Naive thymus-derived CD4-positive, alpha-beta T cell (primary cell): ENCODE data around the gene BCOR. TPM values are rescaled to one million over a fixed set of nuclear protein-coding genes. Genes with fewer than 3 reads are reported as not detected.
A peak's percentile ranks its signal among the peaks of the same experiment; 100 is the strongest.

Source experiments
- ATAC-seq: fragments of 150-1000 bp; cut with Tn5 transposase; 2 replicates; pipeline ENCODE4 v1.10.0; 2021; ENCODE audit warnings: mild to moderate bottlenecking, moderate library complexity
- CTCF ChIA-PET: fragments of 350-600 bp; sonication (Branson Sonifier 250); formaldehyde crosslinking; loops from one replicate; lab custom pipeline; 2021; ENCODE audit warnings: antibody characterized with exemption; lab: Charles Lee
- POLR2A ChIA-PET: fragments of 350-600 bp; sonication (Branson Sonifier 250); formaldehyde crosslinking; loops from one replicate; lab custom pipeline; 2021; ENCODE audit warnings: antibody characterized with exemption, inconsistent platforms; lab: Charles Lee
- DNase-seq, 9 donors: peaks; one replicate each; pipeline versions ENCODE4 v3.0.0 to v3.0.0-alpha.2; 2020 to 2022; ENCODE audit warnings: mixed read lengths in 1 of 9
- H3K27ac ChIP-seq: one replicate; pipeline ENCODE4 v1.7.0; 2013; ENCODE audit warnings: mild to moderate bottlenecking, low read depth, low read length, moderate library complexity
- H3K27me3 ChIP-seq, 2 donors: one replicate each; pipeline ENCODE4 v1.7.0; 2013; ENCODE audit warnings: low read length in 2 of 2, mild to moderate bottlenecking in 2 of 2, moderate library complexity in 2 of 2; ENCODE audit not compliant: control insufficient read depth in 2 of 2, insufficient read depth in 2 of 2
- H3K36me3 ChIP-seq, 3 experiments: 1 replicate in 2 of 3; 2 replicates in 1 of 3; pipeline ENCODE4 v1.7.0; 2013; ENCODE audit warnings: low read length in 3 of 3, mild to moderate bottlenecking in 3 of 3, moderate library complexity in 1 of 3; ENCODE audit not compliant: insufficient read depth in 3 of 3, control insufficient read depth in 2 of 3
- H3K4me1 ChIP-seq, 2 donors: one replicate each; pipeline ENCODE4 v1.7.0; 2013; ENCODE audit warnings: low read length in 2 of 2, mild to moderate bottlenecking in 2 of 2, moderate library complexity in 1 of 2; ENCODE audit not compliant: control insufficient read depth in 2 of 2, insufficient read depth in 2 of 2
- H3K4me3 ChIP-seq: 2 replicates; pipeline ENCODE4 v1.7.0; 2013; ENCODE audit warnings: mild to moderate bottlenecking, low read length
- H3K9me3 ChIP-seq, 3 experiments: 1 replicate in 2 of 3; 2 replicates in 1 of 3; pipeline ENCODE4 v1.7.0; 2013; ENCODE audit warnings: low read length in 3 of 3; ENCODE audit not compliant: control insufficient read depth in 2 of 3
- H3K27ac Mint-ChIP-seq, 9 donors: one replicate each; pipeline ENCODE4 v1.8.0; 2020 to 2022; ENCODE audit warnings: mixed read lengths in 9 of 9, mild to moderate bottlenecking in 8 of 9, moderate library complexity in 5 of 9, inconsistent platforms in 2 of 9
- H3K27me3 Mint-ChIP-seq, 5 donors: one replicate each; pipeline ENCODE4 v1.8.0; 2021 to 2022; ENCODE audit warnings: mixed read lengths in 5 of 5, mild to moderate bottlenecking in 1 of 5
- H3K36me3 Mint-ChIP-seq, 5 donors: one replicate each; pipeline ENCODE4 v1.8.0; 2020 to 2022; ENCODE audit warnings: mixed read lengths in 5 of 5, mild to moderate bottlenecking in 3 of 5, inconsistent platforms in 1 of 5
- H3K4me1 Mint-ChIP-seq, 7 donors: one replicate each; pipeline ENCODE4 v1.8.0; 2020 to 2022; ENCODE audit warnings: mixed read lengths in 7 of 7, mild to moderate bottlenecking in 3 of 7, inconsistent platforms in 1 of 7
- H3K4me3 Mint-ChIP-seq, 10 donors: one replicate each; pipeline ENCODE4 v1.8.0; 2020 to 2022; ENCODE audit warnings: mild to moderate bottlenecking in 10 of 10, mixed read lengths in 10 of 10, moderate library complexity in 6 of 10, inconsistent platforms in 2 of 10
- H3K9me3 Mint-ChIP-seq, 11 donors: one replicate each; pipeline ENCODE4 v1.8.0; 2020 to 2022; ENCODE audit warnings: mixed read lengths in 11 of 11, mild to moderate bottlenecking in 4 of 11, inconsistent platforms in 1 of 11, moderate library complexity in 1 of 11
- intact Hi-C, 2 donors: fragments of 100-400 bp; cut with micrococcal nuclease; formaldehyde crosslinking; loops; one replicate each; pipeline ENCODE4 v1.15.1; 2023
- polyA plus RNA-seq, 2 donors: library from polyadenylated mRNA; unstranded; fragments of 300-500 nt; fragmentation: Illumina TruSeq; gene quantifications; one replicate each; pipeline ENCODE4 v1.2.3, GENCODE V29; 2021
- total RNA-seq, 6 experiments: library from RNA in 5 of 6; stranded (reverse) in 5 of 6; gene quantifications; 1 replicate in 5 of 6; 2 replicates in 1 of 6; pipeline ENCODE4 v1.2.3 and lab custom pipeline; 2021 to 2026

BCOR gene
- total and polyA plus RNA-seq, 7 experiments from 2014 or later, result 3.8 to 55.2 (median 24.3) TPM

DNA sequence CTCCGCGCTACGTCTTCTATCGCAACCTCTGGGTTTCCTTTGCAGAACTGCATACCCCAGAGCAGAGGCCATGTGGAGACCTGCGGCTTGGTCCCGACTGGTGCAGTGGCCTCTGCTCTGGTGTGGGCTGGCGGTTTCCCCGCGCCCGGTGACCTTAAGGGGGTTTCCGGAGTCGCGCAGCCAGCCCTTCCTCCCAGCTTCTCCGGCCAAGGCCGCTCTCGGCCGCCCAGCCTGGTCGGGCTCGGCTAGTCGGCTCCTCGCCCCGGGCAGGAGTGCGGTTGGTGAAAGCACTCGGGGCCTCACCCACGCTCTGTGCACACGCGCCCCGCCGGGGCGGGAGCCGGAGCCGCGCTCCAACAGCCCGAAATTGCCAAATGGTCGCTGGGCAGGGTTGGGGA, 84.9 kb downstream of the BCOR start:
- ChIA-PET POLR2A (interaction anchor here (0.5 to 1.6 kb wide), 5 partner anchors 9 to 164 kb away, joined by 3 to 6 read pairs (median 3); partner anchors contain the start of gene BCOR), CTCF (no interaction called here)
- DNase-seq, result peak in 2 of 9 donors; percentile 8 to 48
- H3K4me3 Mint-ChIP-seq, result peak overlapping the region; percentile 71 to 87 (median 76)
- intact Hi-C loops, result loop anchor here (1.0 to 5.0 kb wide), 6 partner anchors 54 to 196 kb away; partner anchors contain the start of gene BCOR (in 2 of the 2)
- H3K36me3 Mint-ChIP-seq, result peaks cover 0 to 3% (median 0%) of the 10 kb centered on the region in 5 donors
- H3K4me1 Mint-ChIP-seq, result peaks cover 5 to 35% (median 24%) of the 10 kb centered on the region in 7 donors
- ATAC-seq, result peak; percentile 18
- Histone ChIP-seq H3K4me3 (peak overlapping the region; percentile 51), H3K27me3 (no peaks in the 10 kb centered on the region), H3K9me3 (peaks cover 0 to 6% (median 0%) of the 10 kb centered on the region in 3 experiments), H3K4me1 (peaks cover 0 to 31% of the 10 kb centered on the region in 2 donors), H3K36me3 (no peaks in the 10 kb centered on the region), H3K27ac (no peak overlapping the region)
- peaks cover under 1 to 28% (median 2%) of the 10 kb centered on the region in 5 donors for H3K27me3 Mint-ChIP-seq
- peak overlapping the region in 2 of 9 donors; percentile 60 to 83 for H3K27ac Mint-ChIP-seq
- H3K9me3 Mint-ChIP-seq, result peaks cover 0 to 19% (median 0%) of the 10 kb centered on the region in 11 donors

DNA sequence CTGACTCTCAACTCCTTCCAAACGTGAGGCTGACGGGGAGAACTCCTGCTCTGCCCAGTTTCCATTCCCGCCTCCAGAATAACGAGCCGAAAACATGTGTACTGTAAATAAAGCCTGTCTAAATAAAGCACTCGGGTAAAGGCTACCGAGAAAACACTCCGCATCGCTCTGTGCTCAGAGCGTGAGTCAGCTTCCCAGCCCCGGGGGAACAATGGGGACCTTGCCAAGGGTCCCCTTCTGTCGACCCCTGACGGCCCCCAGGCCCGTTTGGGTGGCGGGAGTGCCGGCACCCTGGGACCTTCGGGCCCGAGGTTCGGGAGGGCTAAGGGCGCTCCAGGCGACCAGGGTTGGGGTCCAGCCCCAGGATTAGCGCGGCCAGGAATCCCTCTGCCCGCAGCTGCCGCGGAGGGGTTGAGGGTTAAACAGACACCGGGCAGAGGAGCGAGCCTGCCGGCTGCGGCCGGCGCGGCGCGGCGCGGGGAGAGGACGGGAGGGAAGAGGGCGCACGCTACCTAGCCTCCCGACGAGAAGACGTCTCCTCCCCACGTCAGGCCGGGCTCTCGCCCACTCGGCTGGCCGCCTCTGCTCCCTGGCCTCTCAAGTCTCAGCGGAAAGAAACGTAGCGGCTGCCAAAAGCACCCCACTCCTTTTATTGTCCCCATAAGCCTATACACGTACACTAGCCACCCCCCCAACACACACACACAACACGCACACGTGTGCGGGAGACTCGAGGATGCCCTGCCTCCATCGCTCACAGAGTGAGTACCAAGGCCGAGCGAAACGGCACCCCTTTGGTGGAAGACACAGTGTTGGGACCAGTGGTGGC, 85.5 kb downstream of the BCOR start:
- peak overlapping the region; percentile 61 to 79 (median 75) for H3K4me3 Mint-ChIP-seq
- peaks cover 5 to 38% (median 24%) of the 10 kb centered on the region in 7 donors for H3K4me1 Mint-ChIP-seq
- H3K4me3 ChIP-seq, result peak overlapping the region; percentile 51
- no peaks in the 10 kb centered on the region for H3K36me3 ChIP-seq
- CTCF ChIA-PET, result no interaction called here
- H3K27me3 ChIP-seq, result no peaks in the 10 kb centered on the region
- H3K4me1 ChIP-seq, result peaks cover 0 to 31% of the 10 kb centered on the region in 2 donors
- no peak for ATAC-seq
- H3K9me3 Mint-ChIP-seq, result peaks cover 0 to 15% (median 0%) of the 10 kb centered on the region in 11 donors
- peak overlapping the region in 3 of 9 donors; percentile 60 to 83 (median 60) for H3K27ac Mint-ChIP-seq
- peak in 2 of 9 donors; percentile 10 to 37 for DNase-seq
- no peak overlapping the region for H3K27ac ChIP-seq
- H3K9me3 ChIP-seq, result peaks cover 0 to 6% (median 0%) of the 10 kb centered on the region in 3 experiments
- POLR2A ChIA-PET, result interaction anchor here (0.5 to 0.6 kb wide), 2 partner anchors 77 to 100 kb away, joined by 3 read pairs; no protein-coding TSS in a partner anchor
- H3K36me3 Mint-ChIP-seq, result peaks cover 0 to 3% (median 0%) of the 10 kb centered on the region in 5 donors
- H3K27me3 Mint-ChIP-seq, result peaks cover 7 to 34% (median 8%) of the 10 kb centered on the region in 5 donors
- intact Hi-C loops, result loop anchor here (2.0 to 5.0 kb wide), 5 partner anchors 55 to 195 kb away; partner anchors contain the start of gene BCOR (in 2 of the 2)

DNA sequence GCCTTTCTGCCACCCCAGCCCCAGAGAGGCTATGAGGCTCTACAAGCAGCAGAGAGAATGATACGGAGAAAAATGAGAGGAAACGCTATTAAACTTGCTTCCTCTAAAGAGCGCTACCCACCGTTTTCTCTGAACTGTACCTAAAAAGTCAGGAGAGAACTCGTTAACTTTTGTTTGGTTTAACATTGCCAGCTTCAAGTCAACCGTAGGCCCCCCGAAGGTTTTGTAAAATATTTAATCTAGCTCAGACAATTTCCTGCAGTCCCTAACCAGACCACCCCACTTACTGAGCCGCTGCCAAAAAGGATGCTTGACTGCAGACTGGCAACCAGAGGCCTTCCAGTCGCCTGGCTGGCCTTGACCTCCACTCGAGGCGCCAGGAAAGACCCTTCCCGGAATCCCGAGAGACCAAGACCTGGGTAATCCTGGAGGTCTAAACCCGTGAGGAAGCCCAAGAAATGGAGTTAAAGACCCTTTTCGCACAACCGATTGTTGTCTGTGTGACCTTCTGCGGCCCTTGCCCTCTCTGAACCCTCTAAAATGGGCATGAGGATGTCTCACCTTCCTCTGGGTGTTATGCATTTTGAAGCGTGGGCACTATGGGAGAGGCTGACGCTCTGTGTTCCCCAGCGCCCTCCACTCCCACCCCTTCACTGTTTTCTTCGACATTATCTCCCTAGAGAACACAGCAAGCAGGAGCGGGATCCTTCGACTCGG, 86.3 kb downstream of the BCOR start:
- H3K4me1 Mint-ChIP-seq, result peaks cover 5 to 45% (median 28%) of the 10 kb centered on the region in 7 donors
- ChIA-PET CTCF (no interaction called here), POLR2A (interaction anchor here (1.1 to 1.5 kb wide), 2 partner anchors 38 to 86 kb away, joined by 3 to 9 read pairs; partner anchors contain the start of gene BCOR)
- Histone ChIP-seq H3K27me3 (no peaks in the 10 kb centered on the region), H3K36me3 (no peaks in the 10 kb centered on the region), H3K27ac (no peak overlapping the region), H3K9me3 (peaks cover 0 to under 1% (median 0%) of the 10 kb centered on the region in 3 experiments), H3K4me1 (peaks cover 0 to 31% of the 10 kb centered on the region in 2 donors), H3K4me3 (no peak overlapping the region)
- intact Hi-C loops, result loop anchor here (1.0 to 5.0 kb wide), 7 partner anchors 50 to 194 kb away; partner anchors contain the start of gene BCOR (in 2 of the 2)
- peak overlapping the region in 1 of 9 donors; percentile 83 for H3K27ac Mint-ChIP-seq
- peaks cover 0 to 11% (median 0%) of the 10 kb centered on the region in 11 donors for H3K9me3 Mint-ChIP-seq
- peaks cover 15 to 41% (median 15%) of the 10 kb centered on the region in 5 donors for H3K27me3 Mint-ChIP-seq
- DNase-seq (peak in 1 of 9 donors; percentile 7), ATAC-seq (no peak)
- peak overlapping the region; percentile 28 to 79 (median 64) for H3K4me3 Mint-ChIP-seq
- H3K36me3 Mint-ChIP-seq, result peaks cover 0 to 3% (median 0%) of the 10 kb centered on the region in 5 donors

DNA sequence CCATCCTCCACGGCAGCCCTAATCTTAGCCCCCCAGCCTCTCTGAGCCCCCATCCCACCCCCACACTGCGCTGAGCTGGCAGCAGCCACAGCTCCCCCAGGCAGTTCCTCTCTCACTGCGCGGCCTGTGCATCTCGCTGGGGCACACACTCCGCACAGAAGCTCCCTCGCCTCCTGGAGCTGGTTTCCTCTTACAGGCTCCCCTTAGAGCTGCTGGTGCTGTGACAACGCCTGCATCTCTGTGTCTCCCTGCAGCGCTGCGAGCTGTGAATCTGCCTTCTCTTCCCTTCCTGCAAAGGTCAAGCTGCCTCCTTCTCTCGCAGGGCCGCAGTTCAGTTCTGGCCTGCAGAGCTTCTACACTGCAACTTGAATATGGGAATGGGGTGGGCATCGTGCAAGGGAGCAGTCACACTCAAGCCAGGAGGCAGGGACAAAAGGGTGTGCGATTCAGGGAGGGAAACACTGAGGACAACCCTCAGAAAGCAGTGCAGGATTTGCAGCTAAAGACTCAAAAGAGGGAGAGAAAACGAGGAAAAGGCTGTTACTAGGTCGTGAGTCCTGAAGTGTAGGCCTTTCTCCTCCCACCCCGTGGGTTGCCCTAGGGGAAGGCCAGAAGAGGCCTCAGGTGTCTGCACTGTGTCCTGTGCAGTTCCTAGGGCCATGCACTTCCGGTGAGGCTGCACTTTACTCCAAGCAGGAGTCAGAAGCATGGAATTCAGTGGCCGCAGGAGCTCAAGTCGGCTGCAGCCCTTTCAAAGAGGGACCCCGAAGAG, 87.0 kb downstream of the BCOR start:
- Mint-ChIP-seq H3K4me3 (peak overlapping the region in 9 of 10 donors; percentile 58 to 77 (median 64)), H3K27me3 (peaks cover 15 to 44% (median 15%) of the 10 kb centered on the region in 5 donors), H3K9me3 (peaks cover 0 to 3% (median 0%) of the 10 kb centered on the region in 11 donors), H3K36me3 (peaks cover 0 to 2% (median 0%) of the 10 kb centered on the region in 5 donors), H3K27ac (peak overlapping the region in 3 of 9 donors; percentile 11 to 32 (median 30)), H3K4me1 (peaks cover 5 to 46% (median 29%) of the 10 kb centered on the region in 7 donors)
- POLR2A ChIA-PET, result interaction anchor here (1.1 to 1.5 kb wide), 2 partner anchors 39 to 87 kb away, joined by 3 to 9 read pairs; partner anchors contain the start of gene BCOR
- intact Hi-C loops, result loop anchor here (1.0 to 5.0 kb wide), 6 partner anchors 51 to 193 kb away; no protein-coding TSS in a partner anchor
- Histone ChIP-seq H3K9me3 (no peaks in the 10 kb centered on the region), H3K4me1 (peaks cover 0 to 31% of the 10 kb centered on the region in 2 donors), H3K36me3 (no peaks in the 10 kb centered on the region), H3K27ac (no peak overlapping the region), H3K4me3 (no peak overlapping the region), H3K27me3 (no peaks in the 10 kb centered on the region)
- CTCF ChIA-PET, result no interaction called here
- ATAC-seq, result no peak
- DNase-seq, result peak in 2 of 9 donors; percentile 17 to 28

DNA sequence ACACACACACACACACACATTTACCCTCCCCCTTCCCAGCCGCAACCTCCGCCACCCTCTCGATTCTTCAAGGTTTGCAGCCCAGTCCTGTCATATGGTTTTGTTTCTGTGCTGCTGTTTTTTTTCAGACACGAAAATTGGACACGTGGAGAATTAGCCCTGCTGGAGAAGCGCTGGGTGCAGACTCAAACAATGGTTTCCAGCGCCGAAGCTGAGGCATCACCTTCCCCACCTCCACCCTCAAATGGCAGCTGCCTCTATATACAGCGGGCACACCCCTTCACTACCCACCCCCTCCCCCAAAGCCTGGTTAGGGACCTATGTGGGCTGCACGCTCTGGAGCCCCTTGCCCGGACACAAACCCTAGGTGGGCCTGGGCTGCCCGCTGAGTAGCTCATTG, 87.9 kb downstream of the BCOR start:
- Mint-ChIP-seq H3K9me3 (peaks cover 0 to 2% (median 0%) of the 10 kb centered on the region in 11 donors), H3K36me3 (no peaks in the 10 kb centered on the region), H3K4me1 (peaks cover 5 to 46% (median 31%) of the 10 kb centered on the region in 7 donors), H3K4me3 (peak overlapping the region in 9 of 10 donors; percentile 30 to 80 (median 64)), H3K27me3 (peaks cover 15 to 47% (median 15%) of the 10 kb centered on the region in 5 donors), H3K27ac (peak overlapping the region in 2 of 9 donors; percentile 29 to 67)
- Histone ChIP-seq H3K27ac (no peak overlapping the region), H3K4me3 (no peak overlapping the region), H3K36me3 (no peaks in the 10 kb centered on the region), H3K9me3 (no peaks in the 10 kb centered on the region), H3K4me1 (peaks cover 0 to 31% of the 10 kb centered on the region in 2 donors), H3K27me3 (no peaks in the 10 kb centered on the region)
- ATAC-seq (no peak), DNase-seq (no peak)
- intact Hi-C loops, result loop anchor here (2.0 to 5.0 kb wide), 5 partner anchors 57 to 193 kb away; no protein-coding TSS in a partner anchor
- POLR2A ChIA-PET, result interaction anchor here (0.6 to 1.5 kb wide), 2 partner anchors 88 to 118 kb away, joined by 4 to 9 read pairs; partner anchors contain the start of gene BCOR
- CTCF ChIA-PET, result no interaction called here
